Inferior parietal cortex (tissue), 1 donor: ENCODE data around the gene COL27A1.
"Not testable (repeated sequence)": the region's sequence is repeated elsewhere in the genome, so short reads cannot be mapped to it uniquely, and the experiment has no call there.

Experiments used
- DNase-seq: peaks from one replicate; pipeline ENCODE4 v3.0.0-alpha.2; 2016; ENCODE audit errors: extremely low spot score

The COL27A1 gene

DNA sequence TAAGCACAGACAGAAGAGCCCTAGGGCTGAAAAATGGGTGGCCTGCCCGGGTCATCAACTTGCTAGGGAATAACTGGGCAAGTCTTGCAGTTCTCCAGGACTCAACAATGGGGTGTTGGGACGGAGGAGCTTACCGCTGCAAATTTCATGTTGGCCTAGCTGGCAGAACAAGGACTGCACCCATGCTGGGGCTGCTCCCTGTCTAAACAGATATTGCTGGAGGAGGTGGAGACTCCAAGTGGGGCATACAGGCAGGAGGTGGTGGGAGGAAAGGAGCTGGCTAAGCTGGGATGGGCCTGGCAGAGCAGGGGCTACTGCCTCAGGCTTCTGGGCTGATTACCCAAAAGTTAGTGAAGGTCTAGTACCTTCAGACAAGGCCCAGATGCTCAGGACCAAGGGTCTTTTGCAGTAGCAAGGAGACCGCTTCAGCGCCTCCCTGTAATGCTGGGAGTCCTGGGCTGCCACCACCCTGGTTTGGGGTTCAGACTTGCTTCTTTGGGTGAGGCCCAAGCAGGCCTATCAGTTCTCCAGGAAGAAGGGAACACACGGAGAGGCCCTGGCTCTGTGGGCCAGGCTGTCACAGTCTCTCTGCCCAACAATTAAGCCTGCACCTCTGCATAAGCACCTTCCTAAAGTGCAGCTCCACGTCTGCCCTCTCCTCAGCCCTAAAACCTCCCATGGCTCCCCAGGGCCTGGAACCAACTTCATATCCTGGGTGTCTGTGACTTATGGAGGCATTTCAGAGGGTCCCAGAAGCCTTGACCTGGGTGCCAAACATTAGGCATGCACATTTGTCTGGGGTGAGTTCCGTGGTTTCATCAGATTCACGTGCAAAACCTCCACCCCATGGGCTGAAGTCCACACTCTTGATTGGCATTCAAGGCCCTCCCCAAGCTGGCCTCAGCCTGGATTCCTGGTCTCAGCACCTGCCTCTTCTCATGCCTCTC is 32.0 kb upstream of the COL27A1 start:
- no peak for DNase-seq

- no peak for DNase-seq
These were observed 31.2 kb upstream of the COL27A1 start for GRCh38 chr9:114124138-114124537.

DNA sequence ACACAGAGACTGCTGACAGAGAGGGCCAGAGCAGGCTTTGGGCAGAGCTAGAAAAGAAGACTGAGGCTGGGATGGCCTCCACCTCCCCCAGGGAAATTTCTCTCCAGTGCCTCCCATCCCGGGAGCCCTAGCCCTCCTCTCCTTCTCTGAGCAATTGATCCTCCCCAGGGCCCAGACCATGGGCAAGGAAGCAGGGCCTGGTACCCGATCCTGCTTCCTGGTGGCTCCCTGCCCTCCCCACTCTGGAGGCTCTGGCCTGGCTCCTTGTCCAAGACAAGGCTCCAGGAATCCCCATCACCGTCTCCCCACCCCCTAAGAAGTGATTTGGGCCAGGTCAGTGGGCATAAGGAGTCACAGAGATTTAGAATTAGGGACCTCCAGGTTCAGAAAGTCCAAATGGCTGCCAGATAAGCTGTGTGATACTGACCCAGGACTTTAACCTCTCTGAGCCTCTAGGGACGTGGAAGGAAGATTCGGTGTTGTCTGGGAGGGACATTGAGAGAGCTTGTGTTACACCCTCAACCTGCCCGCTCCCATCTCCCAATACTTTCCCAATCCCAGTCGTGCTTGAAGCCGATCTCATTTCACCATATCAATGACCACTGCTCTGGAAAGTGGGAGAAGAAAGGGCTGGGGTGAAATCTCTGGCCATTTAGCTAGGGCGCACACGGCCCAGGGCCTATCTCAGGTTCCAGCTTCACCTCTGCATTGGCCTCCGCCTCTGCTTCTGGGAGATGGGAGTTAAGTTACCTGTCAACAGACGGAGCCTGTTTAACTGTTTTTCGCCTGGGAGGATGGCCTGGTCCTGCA is 30.5 kb upstream of the COL27A1 start:
- DNase-seq, result no peak

GRCh38 chr9:114125476-114126013 is 29.8 kb upstream of the COL27A1 start:
- DNase-seq, result no peak

GRCh38 chr9:114126247-114127060 is 28.9 kb upstream of the COL27A1 start:
- DNase-seq, result no peak

- not testable (repeated sequence) for DNase-seq
These were observed 26.6 kb upstream of the COL27A1 start for GRCh38 chr9:114128759-114129158.

DNA sequence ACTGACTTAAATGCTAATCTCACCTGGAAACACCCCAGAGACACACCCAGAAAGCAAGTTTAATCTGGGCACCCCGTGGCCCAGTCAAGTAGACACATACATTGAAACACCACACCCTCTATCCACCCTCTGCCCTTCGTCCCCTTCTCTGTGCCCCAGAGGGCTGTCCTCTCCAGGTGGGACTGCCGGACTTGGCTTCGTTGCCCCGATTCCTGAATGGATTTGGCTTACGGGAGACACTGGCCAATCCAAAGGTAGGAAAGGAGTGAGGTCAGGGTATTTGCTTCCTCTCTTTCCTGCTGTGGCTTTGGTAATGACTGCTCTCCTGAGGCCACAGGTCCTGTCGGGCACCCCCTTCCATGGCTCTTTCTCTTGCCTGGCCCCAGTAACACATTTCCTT is 25.2 kb upstream of the COL27A1 start:
- no peak for DNase-seq

- no peak for DNase-seq
These were observed 24.6 kb upstream of the COL27A1 start for GRCh38 chr9:114130624-114131277.

GRCh38 chr9:114131808-114132549 is 23.4 kb upstream of the COL27A1 start:
- DNase-seq, result no peak

GRCh38 chr9:114132550-114132918 is 22.8 kb upstream of the COL27A1 start:
- no peak for DNase-seq

DNA sequence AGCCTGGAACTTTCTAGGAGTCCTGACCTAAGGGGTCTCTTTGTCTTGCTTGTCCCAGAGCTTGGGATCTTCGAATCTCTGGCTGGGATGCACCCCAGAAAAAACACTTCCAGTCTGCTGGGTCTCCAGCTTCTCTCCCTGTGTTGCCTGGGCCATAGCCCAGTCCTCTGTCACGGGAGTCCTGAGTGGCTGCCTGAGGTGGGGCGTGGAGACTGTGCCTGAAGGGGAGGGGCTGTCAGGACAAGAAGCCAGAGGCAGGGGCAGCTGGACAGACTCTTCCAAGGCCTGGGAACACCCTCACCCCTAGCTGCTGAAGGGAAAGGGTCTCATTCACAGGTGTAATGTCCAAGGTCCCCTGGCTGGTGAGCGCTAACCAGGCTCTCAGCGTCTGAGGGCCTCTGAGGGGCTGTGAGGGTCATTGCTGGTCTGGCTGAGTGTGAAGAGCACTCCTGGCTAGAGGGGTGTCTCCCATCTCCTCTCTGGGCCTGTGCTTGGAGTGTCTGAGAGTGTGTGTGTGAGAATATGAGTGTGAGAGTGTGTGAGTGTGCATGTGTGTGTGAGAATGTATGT is 20.4 kb upstream of the COL27A1 start:
- DNase-seq, result no peak

DNA sequence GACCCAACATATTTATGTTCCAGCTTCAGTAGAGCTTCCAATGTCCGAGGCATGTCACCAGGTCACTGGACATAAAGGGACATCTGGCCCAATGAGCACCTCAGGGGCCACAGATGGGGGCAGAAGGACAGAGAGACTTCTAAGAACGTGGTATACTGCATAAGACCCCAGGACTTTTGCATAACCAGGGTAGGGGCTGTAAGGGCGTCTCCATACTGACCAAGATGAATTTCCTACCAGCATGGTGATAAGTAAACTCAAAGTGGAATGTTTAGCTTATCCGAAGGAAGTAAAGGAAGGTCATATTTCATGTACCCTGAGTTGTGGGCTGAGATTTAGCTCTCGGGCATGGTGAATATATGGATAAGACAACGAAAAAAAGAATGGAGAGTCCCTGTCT is 17.5 kb upstream of the COL27A1 start:
- no peak for DNase-seq

GRCh38 chr9:114138552-114138971 is 16.8 kb upstream of the COL27A1 start:
- no peak for DNase-seq

DNA sequence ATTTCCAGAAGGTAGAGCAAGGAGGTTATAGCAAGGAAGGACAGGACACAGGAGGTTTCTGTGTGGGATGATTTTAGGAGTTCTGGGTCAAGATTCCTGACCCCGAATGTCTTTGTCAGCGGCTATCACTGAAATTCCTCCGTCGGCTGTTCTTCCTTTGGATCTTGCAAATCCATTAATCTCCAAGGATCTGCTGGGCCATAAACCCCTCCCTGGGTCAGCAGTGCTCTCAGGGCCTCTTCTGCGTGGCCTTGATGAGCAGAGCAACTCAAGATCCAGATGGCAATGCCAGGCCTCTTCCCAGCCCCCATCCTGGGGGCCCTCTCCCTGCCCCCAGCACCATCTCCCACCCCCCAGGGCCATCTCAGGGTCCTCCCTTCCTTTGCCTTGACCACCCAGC is 16.3 kb upstream of the COL27A1 start:
- no peak for DNase-seq

- no peak for DNase-seq
These were observed 14.9 kb upstream of the COL27A1 start for GRCh38 chr9:114140401-114140800.

GRCh38 chr9:114140850-114141249 is 14.5 kb upstream of the COL27A1 start:
- no peak for DNase-seq

- no peak for DNase-seq
These were observed 13.6 kb upstream of the COL27A1 start for GRCh38 chr9:114141553-114142402.

- no peak for DNase-seq
These were observed 12.1 kb upstream of the COL27A1 start for GRCh38 chr9:114143234-114143633.

DNA sequence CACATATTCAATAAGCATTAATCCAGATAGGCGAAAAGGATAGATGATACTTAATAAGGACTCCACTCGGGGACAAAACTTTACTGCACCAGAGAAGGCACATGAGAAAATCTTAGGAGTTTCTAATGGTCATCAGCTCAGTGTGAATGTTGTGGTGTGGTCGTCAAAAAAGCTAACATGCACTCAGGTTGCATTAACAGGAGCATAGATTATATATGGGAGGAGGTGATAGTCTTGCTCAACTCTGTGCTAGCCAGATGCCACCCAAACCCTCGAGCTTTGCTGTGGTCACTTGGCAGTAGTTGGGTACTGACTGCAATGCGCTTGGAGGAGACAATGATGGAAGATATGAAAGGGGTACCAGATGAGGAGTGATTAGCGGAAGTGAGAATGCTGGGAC is 8.6 kb upstream of the COL27A1 start:
- no peak for DNase-seq
